Stimulated activated effector memory CD8-positive, alpha-beta T cell treated with anti-CD3 and anti-CD28 coated beads, Interleukin-12 subunit alpha, Interleukin-12 subunit beta, amount 100 ng/mL, for 72 hours (primary cell): ENCODE results near the gene PHACTR3.
"Not testable (repeated sequence)": the region's sequence is repeated elsewhere in the genome, so short reads cannot be mapped to it uniquely, and the experiment has no call there.

ENCODE experiments used
- ATAC-seq: fragments of 150-1000 bp; cut with Tn5 transposase; 2 replicates; pipeline ENCODE4 v1.10.0; 2021
- DNase-seq, 2 donors: peaks; one replicate each; pipeline ENCODE4 v3.0.0; 2021 to 2022; ENCODE audit warnings: low spot score in 2 of 2
- H3K27ac Mint-ChIP-seq: one replicate; pipeline ENCODE4 v1.8.0; 2022; ENCODE audit warnings: mild to moderate bottlenecking, mixed read lengths
- H3K36me3 Mint-ChIP-seq: one replicate; pipeline ENCODE4 v1.8.0; 2022; ENCODE audit warnings: mild to moderate bottlenecking, mixed read lengths
- H3K4me1 Mint-ChIP-seq: one replicate; pipeline ENCODE4 v1.8.0; 2022; ENCODE audit warnings: mixed read lengths
- H3K4me3 Mint-ChIP-seq: one replicate; pipeline ENCODE4 v1.8.0; 2022; ENCODE audit warnings: mild to moderate bottlenecking, mixed read lengths
- H3K9me3 Mint-ChIP-seq: one replicate; pipeline ENCODE4 v1.8.0; 2022; ENCODE audit warnings: mixed read lengths

PHACTR3 gene

DNA sequence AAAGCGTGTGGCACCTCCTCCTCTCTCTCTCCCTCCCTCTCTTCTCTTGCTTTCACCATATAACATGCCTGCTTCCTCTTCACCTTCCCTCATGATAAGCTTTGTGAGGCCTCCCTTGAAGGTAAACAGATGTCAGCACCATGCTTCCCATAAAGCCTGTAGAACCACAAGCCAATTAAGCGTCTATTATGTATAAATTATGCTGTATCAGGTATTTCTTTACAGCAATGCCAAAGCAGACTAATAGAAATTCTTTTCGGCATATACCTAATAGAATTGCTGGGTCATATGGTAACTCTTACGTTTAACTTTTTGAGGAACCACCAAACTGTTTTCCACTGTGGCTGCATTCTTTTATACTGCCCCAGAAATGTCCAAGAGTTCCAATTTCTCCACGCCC is 254.1 kb downstream of the PHACTR3 start:
- no peak for DNase-seq
- Mint-ChIP-seq H3K27ac (no peak overlapping the region), H3K9me3 (no peaks in the 10 kb centered on the region), H3K36me3 (no peaks in the 10 kb centered on the region), H3K4me1 (no peaks in the 10 kb centered on the region), H3K4me3 (no peak overlapping the region)
- ATAC-seq, result no peak

GRCh38 chr20:59861401-59861800 is 257.1 kb downstream of the PHACTR3 start:
- no peak overlapping the region for H3K4me3 Mint-ChIP-seq
- no peak overlapping the region for H3K27ac Mint-ChIP-seq
- H3K9me3 Mint-ChIP-seq, result no peaks in the 10 kb centered on the region
- ATAC-seq, result no peak
- DNase-seq, result no peak
- no peaks in the 10 kb centered on the region for H3K4me1 Mint-ChIP-seq
- no peaks in the 10 kb centered on the region for H3K36me3 Mint-ChIP-seq

- Mint-ChIP-seq H3K27ac (no peak overlapping the region), H3K36me3 (no peaks in the 10 kb centered on the region), H3K9me3 (no peaks in the 10 kb centered on the region), H3K4me3 (no peak overlapping the region), H3K4me1 (no peaks in the 10 kb centered on the region)
- no peak for ATAC-seq
- no peak for DNase-seq
Measured at GRCh38 chr20:59863058-59863457, 258.7 kb downstream of the PHACTR3 start.

DNA sequence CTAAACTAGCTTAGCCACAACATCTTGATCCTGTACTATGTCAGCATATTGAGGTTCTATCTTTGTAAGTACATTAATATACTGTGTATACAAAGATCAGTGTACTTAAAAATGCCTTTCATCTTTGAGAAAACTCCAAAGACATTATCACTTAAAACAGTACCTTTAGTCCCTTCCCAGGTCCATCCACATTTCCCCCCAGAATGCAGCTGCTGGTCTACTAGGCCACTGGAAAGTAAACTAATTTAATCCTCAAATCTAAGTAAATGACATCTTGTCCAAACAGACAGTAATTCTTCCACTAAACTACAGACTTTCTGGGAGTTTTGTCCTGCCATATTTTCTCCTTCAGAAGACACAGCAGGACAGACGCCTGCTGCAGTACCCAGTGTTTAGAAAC is 260.4 kb downstream of the PHACTR3 start:
- H3K4me1 Mint-ChIP-seq, result no peaks in the 10 kb centered on the region
- DNase-seq (no peak), ATAC-seq (no peak)
- no peaks in the 10 kb centered on the region for H3K9me3 Mint-ChIP-seq
- H3K36me3 Mint-ChIP-seq, result no peaks in the 10 kb centered on the region
- H3K27ac Mint-ChIP-seq, result no peak overlapping the region
- no peak overlapping the region for H3K4me3 Mint-ChIP-seq

- Mint-ChIP-seq H3K9me3 (no peaks in the 10 kb centered on the region), H3K36me3 (no peaks in the 10 kb centered on the region), H3K27ac (no peak overlapping the region), H3K4me3 (no peak overlapping the region), H3K4me1 (no peaks in the 10 kb centered on the region)
- ATAC-seq (no peak), DNase-seq (no peak)
Measured at GRCh38 chr20:59866338-59866737, 262.0 kb downstream of the PHACTR3 start.

DNA sequence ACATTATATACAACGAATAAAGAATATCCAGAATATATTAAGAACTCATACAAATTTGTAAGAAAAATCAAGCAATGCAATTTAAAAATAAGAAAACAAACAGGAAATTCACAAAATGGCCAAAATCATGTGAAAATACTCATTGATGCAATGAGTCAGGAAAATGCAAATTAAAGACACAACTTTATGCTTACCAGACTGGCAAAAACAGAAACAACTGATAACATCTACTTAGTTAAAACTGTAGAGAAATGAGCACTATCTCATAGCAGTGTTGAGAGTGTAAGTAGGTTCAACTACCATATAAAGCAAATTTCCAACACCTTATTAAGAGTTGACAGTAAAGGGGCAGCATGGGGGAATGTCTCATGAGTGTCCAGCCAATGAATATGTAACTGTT is 266.8 kb downstream of the PHACTR3 start:
- no peaks in the 10 kb centered on the region for H3K36me3 Mint-ChIP-seq
- DNase-seq (no peak), ATAC-seq (no peak)
- no peaks in the 10 kb centered on the region for H3K9me3 Mint-ChIP-seq
- H3K4me1 Mint-ChIP-seq, result no peaks in the 10 kb centered on the region
- no peak overlapping the region for H3K4me3 Mint-ChIP-seq
- H3K27ac Mint-ChIP-seq, result no peak overlapping the region

DNA sequence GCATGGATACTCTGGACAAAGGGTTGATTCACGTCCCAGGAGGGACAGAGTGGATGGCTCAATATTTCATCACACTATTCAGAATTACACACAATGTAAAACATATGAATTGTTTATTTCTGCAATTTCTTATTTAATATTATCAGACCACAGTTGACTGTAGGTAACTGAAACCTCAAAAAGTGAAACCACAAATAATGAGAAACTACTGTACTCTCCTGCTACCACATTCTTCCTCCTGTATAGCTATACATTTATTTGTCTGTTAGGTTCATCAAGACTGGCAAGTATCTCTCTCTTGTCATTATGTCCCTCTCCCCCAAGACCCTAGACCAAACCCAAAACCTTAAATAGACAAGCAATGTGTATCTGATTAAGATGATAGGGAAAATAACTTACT is 269.1 kb downstream of the PHACTR3 start:
- Mint-ChIP-seq H3K27ac (no peak overlapping the region), H3K9me3 (no peaks in the 10 kb centered on the region), H3K4me1 (no peaks in the 10 kb centered on the region), H3K4me3 (no peak overlapping the region), H3K36me3 (peaks cover 7% of the 10 kb centered on the region)
- ATAC-seq (no peak), DNase-seq (no peak)

GRCh38 chr20:59880198-59880597 is 275.9 kb downstream of the PHACTR3 start:
- Mint-ChIP-seq H3K4me1 (no peaks in the 10 kb centered on the region), H3K27ac (no peak overlapping the region), H3K4me3 (no peak overlapping the region), H3K36me3 (peaks cover 18% of the 10 kb centered on the region), H3K9me3 (no peaks in the 10 kb centered on the region)
- no peak for ATAC-seq
- DNase-seq, result no peak

- Mint-ChIP-seq H3K36me3 (peaks cover 7% of the 10 kb centered on the region), H3K9me3 (no peaks in the 10 kb centered on the region), H3K4me3 (no peak overlapping the region), H3K27ac (no peak overlapping the region), H3K4me1 (no peaks in the 10 kb centered on the region)
- no peak for DNase-seq
- ATAC-seq, result no peak
Measured at GRCh38 chr20:59884494-59884893, 280.2 kb downstream of the PHACTR3 start.

DNA sequence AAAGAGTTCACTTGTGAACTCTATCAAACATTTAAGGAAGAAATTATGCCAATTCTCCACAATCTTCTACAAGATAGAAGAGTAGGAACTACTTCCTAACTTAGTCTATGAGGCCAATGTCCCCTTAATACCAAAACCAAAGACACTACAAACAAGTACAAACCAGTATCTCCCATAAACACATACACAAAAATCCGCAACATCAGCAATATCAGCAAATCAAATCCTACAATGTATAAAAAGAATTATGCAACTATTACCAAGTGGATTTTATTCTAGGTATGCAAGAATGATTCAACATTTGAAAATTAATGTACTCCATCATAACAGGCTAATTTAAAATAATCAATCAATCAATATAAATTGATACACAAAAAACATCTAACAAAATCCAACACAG is 283.7 kb downstream of the PHACTR3 start:
- H3K36me3 Mint-ChIP-seq, result no peaks in the 10 kb centered on the region
- DNase-seq, result no peak
- no peak overlapping the region for H3K27ac Mint-ChIP-seq
- no peak overlapping the region for H3K4me3 Mint-ChIP-seq
- no peak for ATAC-seq
- H3K4me1 Mint-ChIP-seq, result no peaks in the 10 kb centered on the region
- no peaks in the 10 kb centered on the region for H3K9me3 Mint-ChIP-seq

DNA sequence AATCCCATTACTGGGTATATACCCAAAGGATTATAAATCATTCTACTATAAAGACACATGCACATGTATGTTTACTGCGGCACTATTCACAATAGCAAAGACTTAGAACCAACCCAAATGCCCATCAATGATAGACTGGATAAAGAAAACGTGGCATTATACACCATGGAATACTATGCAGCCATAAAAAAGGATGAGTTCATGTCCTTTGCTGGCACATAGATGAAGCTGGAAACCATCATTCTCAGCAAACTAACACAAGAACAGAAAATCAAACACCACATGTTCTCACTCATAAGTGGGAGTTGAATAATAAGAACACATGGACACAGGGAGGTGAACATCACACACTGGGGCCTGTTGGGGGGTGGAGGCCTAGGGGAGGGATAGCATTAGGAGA is 285.7 kb downstream of the PHACTR3 start:
- H3K9me3 Mint-ChIP-seq, DNase-seq, H3K36me3 Mint-ChIP-seq, ATAC-seq, H3K4me1 Mint-ChIP-seq, H3K27ac Mint-ChIP-seq, H3K4me3 Mint-ChIP-seq: not testable (repeated sequence)

- Mint-ChIP-seq H3K27ac (no peak overlapping the region), H3K4me3 (no peak overlapping the region), H3K4me1 (no peaks in the 10 kb centered on the region), H3K9me3 (no peaks in the 10 kb centered on the region), H3K36me3 (no peaks in the 10 kb centered on the region)
- DNase-seq (no peak), ATAC-seq (no peak)
Measured at GRCh38 chr20:59891581-59891980, 287.2 kb downstream of the PHACTR3 start.

- DNase-seq, result no peak
- Mint-ChIP-seq H3K36me3 (no peaks in the 10 kb centered on the region), H3K4me1 (no peaks in the 10 kb centered on the region), H3K27ac (no peak overlapping the region), H3K4me3 (no peak overlapping the region), H3K9me3 (no peaks in the 10 kb centered on the region)
- ATAC-seq, result no peak
Measured at GRCh38 chr20:59895908-59896307, 291.6 kb downstream of the PHACTR3 start.
